Subcutaneous abdominal adipose tissue (tissue), 5 donors: ENCODE results near the gene WBP1.
A peak's percentile ranks its signal among the peaks of the same experiment; 100 is the strongest.

Source experiments
- H3K27ac ChIP-seq: one replicate; pipeline ENCODE4 v1.7.0; 2013; ENCODE audit warnings: low read depth, mild to moderate bottlenecking, inconsistent platforms, low read length, moderate library complexity
- H3K27me3 ChIP-seq, 5 donors: one replicate each; pipeline ENCODE4 v1.7.0; 2013; ENCODE audit warnings: low read length in 5 of 5, inconsistent platforms in 1 of 5; ENCODE audit not compliant: control insufficient read depth in 5 of 5, insufficient read depth in 4 of 5
- H3K36me3 ChIP-seq, 5 donors: one replicate each; pipeline ENCODE4 v1.7.0; 2013; ENCODE audit warnings: low read length in 5 of 5; ENCODE audit not compliant: control insufficient read depth in 5 of 5, insufficient read depth in 5 of 5
- H3K4me1 ChIP-seq, 5 donors: one replicate each; pipeline ENCODE4 v1.7.0; 2013; ENCODE audit warnings: low read length in 5 of 5, mild to moderate bottlenecking in 3 of 5, moderate library complexity in 1 of 5; ENCODE audit not compliant: control insufficient read depth in 5 of 5, insufficient read depth in 5 of 5
- H3K4me3 ChIP-seq, 5 donors: one replicate each; pipeline ENCODE4 v1.7.0; 2013; ENCODE audit warnings: low read length in 5 of 5, low read depth in 1 of 5
- H3K9ac ChIP-seq, 5 donors: one replicate each; pipeline ENCODE4 v1.7.0; 2013; ENCODE audit warnings: low read length in 5 of 5, mild to moderate bottlenecking in 4 of 5, moderate library complexity in 3 of 5
- H3K9me3 ChIP-seq, 5 donors: one replicate each; pipeline ENCODE4 v1.7.0; 2013; ENCODE audit warnings: low read length in 5 of 5; ENCODE audit not compliant: control insufficient read depth in 5 of 5
- donor health status: healthy.
- donor health status: healthy.
- donor health status: healthy.
- donor health status: healthy.
- donor health status: healthy.

WBP1 gene

DNA sequence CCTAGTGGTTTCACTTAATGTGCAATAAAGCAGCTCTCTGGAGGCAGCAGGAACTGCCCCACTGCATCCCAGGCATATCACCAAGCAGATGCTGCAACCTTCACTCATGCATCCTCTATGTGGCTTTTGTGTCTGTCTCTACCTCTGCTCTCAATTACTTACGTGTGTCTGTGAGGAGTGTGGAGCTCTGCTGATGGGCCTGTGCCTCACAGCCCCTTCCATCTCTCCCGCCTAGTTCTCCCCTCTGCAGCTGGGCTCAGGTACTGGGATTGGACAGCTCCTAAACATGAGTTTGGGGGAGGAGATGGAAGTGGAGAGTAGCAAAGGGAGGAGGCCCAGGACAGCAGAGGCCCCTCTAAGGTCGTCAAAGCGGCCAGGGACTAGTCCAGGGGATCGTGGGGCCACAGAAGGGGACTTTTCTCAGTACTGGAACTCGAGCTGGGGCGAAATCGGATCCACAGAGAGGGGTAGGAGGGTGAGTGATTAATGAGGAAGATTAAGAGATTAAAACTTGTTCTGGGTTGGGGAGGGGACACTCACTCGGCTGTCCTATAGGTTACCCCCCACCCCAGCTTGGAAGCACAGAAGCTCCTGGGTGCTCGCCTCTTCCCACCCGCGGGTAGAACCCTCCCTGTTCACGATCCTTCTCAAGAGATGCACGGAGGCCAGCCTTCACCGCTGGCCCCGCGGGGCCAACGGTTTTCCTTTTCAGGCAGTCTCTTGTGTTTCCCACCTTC lies 43.3 kb downstream of the WBP1 start:
- peaks cover 0 to 14% (median 11%) of the 10 kb centered on the region in 5 donors for H3K36me3 ChIP-seq

DNA sequence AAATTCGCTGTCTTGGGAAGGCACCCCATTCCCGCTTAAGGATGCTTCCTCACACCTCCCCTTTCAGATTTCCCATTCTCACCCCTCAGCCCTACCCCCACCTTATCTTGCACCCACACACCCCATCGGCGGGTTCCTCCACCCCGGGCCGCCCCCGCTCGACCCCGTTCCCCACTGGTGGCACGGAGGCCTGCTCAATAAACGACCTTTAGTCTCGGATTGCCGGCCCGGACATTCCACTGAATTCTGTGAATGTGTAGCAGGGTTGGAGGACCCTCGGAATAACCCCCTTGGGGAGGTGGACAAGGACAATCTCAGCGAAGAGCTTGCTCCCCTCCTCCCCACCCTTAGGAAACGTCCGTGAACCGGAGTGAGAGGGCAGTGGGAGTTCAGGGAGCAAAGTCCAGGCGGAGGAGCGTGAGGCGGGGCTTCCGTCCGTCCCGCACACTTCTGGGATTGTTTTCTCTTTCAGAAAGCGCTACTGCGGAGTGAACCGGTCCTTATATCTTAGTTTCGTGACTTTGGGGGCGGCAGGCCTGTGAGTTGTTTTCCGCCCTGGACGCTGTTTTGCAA lies 44.0 kb downstream of the WBP1 start:
- H3K27me3 ChIP-seq: peaks cover 31 to 50% (median 34%) of the 10 kb centered on the region in 5 donors
- peaks cover 6 to 78% (median 75%) of the 10 kb centered on the region in 5 donors for H3K4me1 ChIP-seq

More for the DNA sequence above, 43.3 kb downstream of the WBP1 start:
- peaks cover 4 to 72% (median 68%) of the 10 kb centered on the region in 5 donors for H3K4me1 ChIP-seq
- H3K9me3 ChIP-seq: no peaks in the 10 kb centered on the region
- H3K27ac ChIP-seq: no peak overlapping the region
- no peak overlapping the region for H3K9ac ChIP-seq
- peaks cover 31 to 52% (median 39%) of the 10 kb centered on the region in 5 donors for H3K27me3 ChIP-seq
- H3K4me3 ChIP-seq: peak overlapping the region in 2 of 5 donors; percentile 84 to 87

DNA sequence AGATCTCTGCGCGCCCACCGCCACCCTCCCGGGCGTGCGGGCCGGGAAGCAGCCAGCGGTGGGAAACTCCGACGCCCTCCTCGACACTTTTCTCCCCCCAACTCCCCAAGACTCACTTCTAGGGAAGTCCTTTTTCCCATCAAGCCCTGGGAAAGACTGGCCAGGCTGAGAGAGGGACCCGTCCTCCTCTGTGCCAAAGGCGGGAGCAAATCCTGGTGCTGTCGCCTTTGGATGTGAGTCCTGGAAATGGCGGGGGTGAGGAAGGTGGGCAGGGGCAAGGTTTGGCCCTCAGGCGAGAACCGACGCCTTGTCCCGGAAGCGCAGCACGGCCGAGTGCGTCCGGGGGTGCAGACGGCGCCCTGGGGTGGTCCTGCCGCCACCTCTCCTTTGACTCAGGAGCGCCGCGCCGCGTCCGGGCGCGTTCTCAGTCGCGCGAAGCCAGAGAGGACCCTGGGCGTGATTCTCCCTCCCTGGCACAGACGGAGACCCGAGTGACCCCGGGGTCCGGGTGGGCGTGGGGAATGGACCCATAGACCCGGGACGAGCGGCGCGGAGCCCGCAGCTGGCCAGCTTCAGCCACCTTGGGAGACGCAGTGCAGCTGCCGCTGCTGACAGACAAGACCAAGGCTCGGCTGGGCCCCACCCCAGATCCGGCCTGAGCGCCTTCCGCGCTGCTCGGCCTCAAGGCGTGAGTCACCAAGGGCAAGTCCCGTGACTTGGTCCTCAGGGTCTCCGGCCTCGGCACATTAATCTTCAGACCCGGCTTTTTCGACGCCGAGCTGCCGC lies 44.7 kb downstream of the WBP1 start:
- Histone ChIP-seq H3K27ac (peak overlapping the region; percentile 88), H3K9ac (peak overlapping the region; percentile 48 to 90 (median 84)), H3K4me1 (peaks cover 6 to 74% (median 73%) of the 10 kb centered on the region in 5 donors), H3K27me3 (peaks cover 25 to 43% (median 29%) of the 10 kb centered on the region in 5 donors), H3K9me3 (no peaks in the 10 kb centered on the region), H3K4me3 (peak overlapping the region; percentile 81 to 87 (median 84)), H3K36me3 (peaks cover 0 to 14% (median 11%) of the 10 kb centered on the region in 5 donors)

More for the DNA sequence above, 44.0 kb downstream of the WBP1 start:
- Histone ChIP-seq H3K9ac (peak overlapping the region; percentile 48 to 90 (median 84)), H3K27ac (peak overlapping the region; percentile 88), H3K36me3 (peaks cover 0 to 14% (median 11%) of the 10 kb centered on the region in 5 donors), H3K9me3 (no peaks in the 10 kb centered on the region), H3K4me3 (peak overlapping the region; percentile 81 to 87 (median 84))

DNA sequence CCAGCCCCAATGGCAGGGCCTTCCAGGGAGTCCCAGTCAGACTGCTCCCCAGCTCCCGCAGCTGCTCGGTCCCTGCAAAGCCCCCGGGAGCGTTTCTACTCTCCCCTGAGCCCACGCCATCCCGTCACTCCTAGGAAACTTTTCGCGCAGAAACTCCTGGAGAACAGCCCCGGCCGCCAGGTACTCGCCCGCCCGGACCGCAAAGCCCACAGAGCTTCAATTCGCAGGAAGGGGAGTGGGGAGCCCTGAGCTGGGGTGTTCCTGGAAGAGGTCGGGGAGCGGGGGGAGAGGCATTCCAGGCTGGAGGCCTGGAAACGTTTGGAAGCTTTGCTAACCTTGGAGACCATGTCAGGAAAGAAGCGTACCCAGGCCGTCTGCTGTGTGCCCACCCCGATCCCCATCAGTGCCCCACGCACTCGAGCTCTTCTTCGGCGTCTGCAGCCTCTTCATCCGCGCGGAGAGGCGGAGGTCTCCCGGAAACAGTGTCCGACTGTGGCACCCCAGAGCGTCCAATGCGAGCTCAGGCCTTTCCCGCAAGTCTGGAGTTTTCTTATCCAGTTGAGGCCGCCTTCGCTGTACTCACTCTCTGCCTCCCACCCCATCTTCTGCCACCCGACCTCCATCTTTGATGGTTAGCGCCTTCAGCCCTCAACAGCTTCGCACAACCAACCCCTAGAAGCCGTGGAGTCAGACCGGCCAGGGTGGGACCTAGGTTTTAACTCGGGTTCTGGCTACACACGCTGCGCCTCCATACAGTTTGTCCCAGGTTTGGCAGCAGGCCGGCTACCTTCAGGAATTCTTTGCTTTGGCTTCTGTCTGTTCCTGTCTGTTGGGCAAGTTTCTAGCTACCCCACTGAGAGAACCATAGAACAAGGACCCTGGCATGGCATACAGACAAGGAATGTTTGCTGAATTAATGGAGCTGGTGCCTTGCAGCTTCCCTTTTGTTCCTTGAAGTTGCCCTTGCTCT lies 45.6 kb downstream of the WBP1 start:
- peaks cover 16 to 34% (median 20%) of the 10 kb centered on the region in 5 donors for H3K27me3 ChIP-seq
- peaks cover 6 to 71% (median 69%) of the 10 kb centered on the region in 5 donors for H3K4me1 ChIP-seq
- H3K27ac ChIP-seq: peak overlapping the region; percentile 88
- no peaks in the 10 kb centered on the region for H3K9me3 ChIP-seq
- H3K36me3 ChIP-seq: peaks cover 0 to 14% (median 11%) of the 10 kb centered on the region in 5 donors
- H3K4me3 ChIP-seq: peak overlapping the region; percentile 74 to 87 (median 83)
- peak overlapping the region; percentile 48 to 90 (median 84) for H3K9ac ChIP-seq

DNA sequence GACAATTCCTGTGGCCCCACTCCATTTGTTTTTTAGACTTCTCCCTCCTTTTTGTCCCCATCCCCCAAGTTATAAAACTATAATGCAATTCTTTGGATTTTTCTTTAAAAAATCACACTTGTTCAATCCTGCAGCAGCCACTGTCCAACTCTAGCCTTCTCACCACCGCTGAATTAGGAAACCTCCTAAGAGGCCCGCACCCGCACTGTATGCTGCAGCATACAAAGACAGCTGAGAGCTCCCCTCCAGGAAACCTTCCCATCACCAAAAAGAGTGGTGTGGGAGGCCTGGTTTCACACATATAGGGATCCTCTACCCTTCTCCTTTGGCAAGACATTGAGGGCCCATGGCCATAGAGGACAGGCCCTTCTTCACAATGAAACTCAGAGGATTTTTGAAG lies 46.4 kb downstream of the WBP1 start:
- Histone ChIP-seq H3K9ac (peak overlapping the region in 1 of 5 donors; percentile 84), H3K36me3 (peaks cover 0 to 14% (median 11%) of the 10 kb centered on the region in 5 donors), H3K4me3 (peak overlapping the region in 4 of 5 donors; percentile 74 to 87 (median 82)), H3K4me1 (peaks cover 6 to 63% (median 61%) of the 10 kb centered on the region in 5 donors), H3K27ac (no peak overlapping the region), H3K27me3 (peaks cover 9 to 26% (median 13%) of the 10 kb centered on the region in 5 donors), H3K9me3 (no peaks in the 10 kb centered on the region)

DNA sequence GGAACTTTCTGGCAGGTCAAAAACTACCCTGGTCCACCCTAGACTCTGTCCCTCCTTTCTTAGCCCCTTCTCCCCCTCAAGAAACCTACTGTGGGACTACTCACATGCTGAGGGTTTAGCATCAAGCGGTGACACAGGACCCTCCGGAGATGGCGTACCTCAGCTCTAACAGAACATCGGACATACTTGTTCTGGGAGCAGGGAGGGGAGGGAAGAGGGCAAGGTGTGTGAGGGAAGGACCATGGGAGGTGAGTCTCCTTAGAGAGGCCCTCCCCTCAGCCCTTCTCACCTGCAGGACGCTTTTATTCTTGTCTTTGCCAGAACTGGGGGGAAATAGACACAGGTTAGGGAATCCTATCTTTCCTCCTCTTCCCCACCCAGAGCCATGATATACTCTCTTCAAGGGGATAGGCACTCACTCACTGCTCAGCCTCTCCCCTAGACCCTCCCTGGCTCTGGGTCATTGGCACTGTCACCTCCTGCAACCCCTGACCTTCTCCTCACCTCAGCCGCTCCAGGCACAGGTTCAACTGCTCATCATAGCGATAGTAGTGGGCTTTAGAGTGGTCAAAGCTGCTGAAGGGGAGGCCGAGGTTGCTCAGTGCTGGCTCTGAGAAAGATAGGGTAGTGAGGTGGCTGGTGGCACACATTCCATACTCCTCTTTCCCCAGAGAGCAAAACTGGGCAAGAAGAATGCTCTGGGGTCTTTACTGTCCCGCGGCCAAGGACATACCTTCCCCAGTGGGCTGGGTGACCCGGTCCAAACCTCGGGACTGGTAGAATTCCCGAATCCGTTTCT lies 47.4 kb downstream of the WBP1 start:
- H3K9ac ChIP-seq: peak overlapping the region in 1 of 5 donors; percentile 43
- no peaks in the 10 kb centered on the region for H3K9me3 ChIP-seq
- H3K4me3 ChIP-seq: peak overlapping the region; percentile 6 to 38 (median 27)
- peaks cover under 1 to 19% (median 9%) of the 10 kb centered on the region in 5 donors for H3K27me3 ChIP-seq
- peaks cover 0 to 14% (median 11%) of the 10 kb centered on the region in 5 donors for H3K36me3 ChIP-seq
- peaks cover 6 to 60% (median 58%) of the 10 kb centered on the region in 5 donors for H3K4me1 ChIP-seq
- H3K27ac ChIP-seq: peak overlapping the region; percentile 30

DNA sequence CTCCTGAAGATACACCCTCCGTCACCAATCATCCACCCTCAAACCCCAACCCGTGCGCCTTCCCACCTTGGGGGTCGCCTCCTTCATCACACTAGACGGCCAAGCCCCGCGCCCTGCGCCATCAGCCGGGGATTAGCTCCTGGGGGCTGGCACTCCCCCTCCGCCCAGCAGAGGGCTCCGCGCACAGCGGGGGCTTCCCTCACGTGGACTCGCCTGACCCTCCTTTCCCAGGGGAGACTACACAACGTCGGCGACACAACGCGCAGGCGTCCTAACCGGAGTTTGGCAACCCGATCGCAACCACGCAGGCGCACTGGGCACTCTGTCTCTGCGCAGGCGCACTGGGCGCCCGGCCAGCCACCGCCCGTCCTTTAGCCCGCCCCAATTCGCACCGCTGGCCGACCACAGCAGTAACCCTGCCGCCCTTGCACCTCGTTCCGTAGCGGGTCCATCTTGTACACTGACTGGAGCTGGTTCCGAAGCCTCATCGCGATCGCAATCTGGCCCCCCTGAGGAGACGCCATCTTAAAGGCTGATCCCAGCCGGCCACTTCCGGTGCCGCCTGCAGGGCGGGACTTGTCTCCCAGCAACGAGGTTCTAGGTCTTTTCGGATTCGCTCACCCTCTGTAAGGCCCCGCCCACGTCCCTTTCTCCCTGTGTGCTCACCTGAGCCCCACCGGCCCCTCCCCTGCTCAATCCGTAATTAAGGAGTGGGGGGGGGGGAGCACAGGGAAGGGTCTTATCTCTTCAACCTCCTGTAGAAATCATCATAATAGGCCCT lies 49.1 kb downstream of the WBP1 start, which contains the start of gene PCGF1:
Gene PCGF1, minus strand, starts transcription at position 551 of the 781 bp plus-strand sequence. Its CDS starts 27 bp downstream, at position 524.
- Histone ChIP-seq H3K27ac (peak within 1 kb of the TSS; percentile 94), H3K36me3 (peaks cover 0 to 14% (median 11%) of the 10 kb centered on the region in 5 donors), H3K4me1 (peaks cover 6 to 55% (median 53%) of the 10 kb centered on the region in 5 donors), H3K9me3 (no peaks in the 10 kb centered on the region), H3K27me3 (peaks cover 6 to 22% (median 17%) of the 10 kb centered on the region in 5 donors), H3K4me3 (peak within 1 kb of the TSS; percentile 82 to 100 (median 99)), H3K9ac (peak within 1 kb of the TSS; percentile 83 to 96 (median 94))
